ENCODE data around the gene FMN1.

DNA sequence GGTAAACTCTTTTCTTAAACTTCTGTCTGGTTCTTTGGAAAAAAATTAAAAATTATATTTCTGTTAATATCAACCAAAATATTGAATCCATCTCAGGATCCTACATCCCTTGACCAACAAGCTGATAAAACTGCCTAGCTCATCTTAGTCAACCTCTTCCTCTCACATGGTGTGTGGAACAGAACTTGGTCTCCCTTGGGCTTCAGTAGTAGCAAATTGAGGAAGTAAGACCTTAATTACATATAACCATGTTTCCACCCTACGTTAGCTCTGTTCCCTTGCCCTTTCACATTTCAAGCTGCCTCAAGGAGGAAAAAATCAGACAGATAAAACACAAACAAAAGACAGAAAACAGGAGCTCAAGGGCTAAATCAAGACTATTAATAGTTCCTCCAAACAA is 360.4 kb downstream of the FMN1 start:
- TF ChIP-seq RAD21 (conservative IDR thresholded peaks at IDR 0.05) (no peak), MXI1 (conservative IDR thresholded peaks at IDR 0.05; ENCODE audit: poor library complexity, severe bottlenecking) (no peak), EZH2 (IDR thresholded peaks at IDR 0.05; ENCODE audit: borderline replicate concordance, insufficient read depth, low read length, poor library complexity, severe bottlenecking) (no peak), POLR2AphosphoS5 (IDR thresholded peaks at IDR 0.05) (no peak), EP300 (conservative IDR thresholded peaks at IDR 0.05; ENCODE audit: poor library complexity, severe bottlenecking) (no peak), SMC3 (conservative IDR thresholded peaks at IDR 0.05; ENCODE audit: poor library complexity) (no peak), TAF1 (IDR thresholded peaks at IDR 0.05; ENCODE audit: low read depth) (no peak)
- TF ChIP-seq, protein P1, sequence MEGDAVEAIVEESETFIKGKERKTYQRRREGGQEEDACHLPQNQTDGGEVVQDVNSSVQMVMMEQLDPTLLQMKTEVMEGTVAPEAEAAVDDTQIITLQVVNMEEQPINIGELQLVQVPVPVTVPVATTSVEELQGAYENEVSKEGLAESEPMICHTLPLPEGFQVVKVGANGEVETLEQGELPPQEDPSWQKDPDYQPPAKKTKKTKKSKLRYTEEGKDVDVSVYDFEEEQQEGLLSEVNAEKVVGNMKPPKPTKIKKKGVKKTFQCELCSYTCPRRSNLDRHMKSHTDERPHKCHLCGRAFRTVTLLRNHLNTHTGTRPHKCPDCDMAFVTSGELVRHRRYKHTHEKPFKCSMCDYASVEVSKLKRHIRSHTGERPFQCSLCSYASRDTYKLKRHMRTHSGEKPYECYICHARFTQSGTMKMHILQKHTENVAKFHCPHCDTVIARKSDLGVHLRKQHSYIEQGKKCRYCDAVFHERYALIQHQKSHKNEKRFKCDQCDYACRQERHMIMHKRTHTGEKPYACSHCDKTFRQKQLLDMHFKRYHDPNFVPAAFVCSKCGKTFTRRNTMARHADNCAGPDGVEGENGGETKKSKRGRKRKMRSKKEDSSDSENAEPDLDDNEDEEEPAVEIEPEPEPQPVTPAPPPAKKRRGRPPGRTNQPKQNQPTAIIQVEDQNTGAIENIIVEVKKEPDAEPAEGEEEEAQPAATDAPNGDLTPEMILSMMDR (IDR thresholded peaks at IDR 0.05; ENCODE audit: poor library complexity, severe bottlenecking), result no peak
- TF ChIP-seq, protein P2, sequence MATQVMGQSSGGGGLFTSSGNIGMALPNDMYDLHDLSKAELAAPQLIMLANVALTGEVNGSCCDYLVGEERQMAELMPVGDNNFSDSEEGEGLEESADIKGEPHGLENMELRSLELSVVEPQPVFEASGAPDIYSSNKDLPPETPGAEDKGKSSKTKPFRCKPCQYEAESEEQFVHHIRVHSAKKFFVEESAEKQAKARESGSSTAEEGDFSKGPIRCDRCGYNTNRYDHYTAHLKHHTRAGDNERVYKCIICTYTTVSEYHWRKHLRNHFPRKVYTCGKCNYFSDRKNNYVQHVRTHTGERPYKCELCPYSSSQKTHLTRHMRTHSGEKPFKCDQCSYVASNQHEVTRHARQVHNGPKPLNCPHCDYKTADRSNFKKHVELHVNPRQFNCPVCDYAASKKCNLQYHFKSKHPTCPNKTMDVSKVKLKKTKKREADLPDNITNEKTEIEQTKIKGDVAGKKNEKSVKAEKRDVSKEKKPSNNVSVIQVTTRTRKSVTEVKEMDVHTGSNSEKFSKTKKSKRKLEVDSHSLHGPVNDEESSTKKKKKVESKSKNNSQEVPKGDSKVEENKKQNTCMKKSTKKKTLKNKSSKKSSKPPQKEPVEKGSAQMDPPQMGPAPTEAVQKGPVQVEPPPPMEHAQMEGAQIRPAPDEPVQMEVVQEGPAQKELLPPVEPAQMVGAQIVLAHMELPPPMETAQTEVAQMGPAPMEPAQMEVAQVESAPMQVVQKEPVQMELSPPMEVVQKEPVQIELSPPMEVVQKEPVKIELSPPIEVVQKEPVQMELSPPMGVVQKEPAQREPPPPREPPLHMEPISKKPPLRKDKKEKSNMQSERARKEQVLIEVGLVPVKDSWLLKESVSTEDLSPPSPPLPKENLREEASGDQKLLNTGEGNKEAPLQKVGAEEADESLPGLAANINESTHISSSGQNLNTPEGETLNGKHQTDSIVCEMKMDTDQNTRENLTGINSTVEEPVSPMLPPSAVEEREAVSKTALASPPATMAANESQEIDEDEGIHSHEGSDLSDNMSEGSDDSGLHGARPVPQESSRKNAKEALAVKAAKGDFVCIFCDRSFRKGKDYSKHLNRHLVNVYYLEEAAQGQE (IDR thresholded peaks at IDR 0.05; ENCODE audit: borderline replicate concordance), result no peak
